Measurements from ENCODE around the gene CCR6. TPM values are rescaled to one million over a fixed set of nuclear protein-coding genes. Genes with fewer than 3 reads are reported as not detected.

CCR6 gene
- total RNA-seq, 4 donors from 2014 or later = not detected

GRCh38 chr6:167142433-167142761 is 19.5 kb downstream of the CCR6 start:
- peaks cover 22% of the 10 kb centered on the region for H3K27me3 ChIP-seq
- no peak for ATAC-seq
- H3K4me3 ChIP-seq = no peak overlapping the region
- H3K9me3 ChIP-seq = no peaks in the 10 kb centered on the region
- H3K27ac ChIP-seq = no peak overlapping the region
- 29 to 32% methylated on average over 4 of the region's 4 CpGs for WGBS, 2 donors (ENCODE audit: low coverage in 1 of 2)
- TF ChIP-seq EP300 (IDR thresholded peaks at IDR 0.05) (no peak), POLR2A (IDR thresholded peaks at IDR 0.05) (no peak), POLR2AphosphoS5 (IDR thresholded peaks at IDR 0.05) (no peak), CTCF (IDR thresholded peaks at IDR 0.05) (no peak)
- no peaks in the 10 kb centered on the region for H3K36me3 ChIP-seq
- no peaks in the 10 kb centered on the region for H3K4me1 ChIP-seq

- no peaks in the 10 kb centered on the region for H3K4me1 ChIP-seq
- WGBS, 2 donors (ENCODE audit: low coverage in 1 of 2) = 80% methylated on average over 1 of the region's 9 CpGs; no CpG with 5 or more reads in 1 of the 2 donors
- no peak for ATAC-seq
- TF ChIP-seq CTCF (IDR thresholded peaks at IDR 0.05) = no peak
- TF ChIP-seq POLR2AphosphoS5 (IDR thresholded peaks at IDR 0.05) = no peak
- no peak for TF ChIP-seq POLR2A (IDR thresholded peaks at IDR 0.05)
- TF ChIP-seq EP300 (IDR thresholded peaks at IDR 0.05) = no peak
- H3K36me3 ChIP-seq = no peaks in the 10 kb centered on the region
- H3K27me3 ChIP-seq = peaks cover 22% of the 10 kb centered on the region
- no peak overlapping the region for H3K4me3 ChIP-seq
- H3K9me3 ChIP-seq = no peaks in the 10 kb centered on the region
- no peak overlapping the region for H3K27ac ChIP-seq
Observed at GRCh38 chr6:167143041-167143440, 20.1 kb downstream of the CCR6 start.

- Histone ChIP-seq H3K4me3 (no peak overlapping the region), H3K27me3 (peaks cover 22% of the 10 kb centered on the region), H3K27ac (no peak overlapping the region), H3K36me3 (no peaks in the 10 kb centered on the region), H3K9me3 (no peaks in the 10 kb centered on the region), H3K4me1 (no peaks in the 10 kb centered on the region)
- ATAC-seq = no peak
- 77% methylated on average over 4 of the region's 12 CpGs; no CpG with 5 or more reads in 1 of the 2 donors for WGBS, 2 donors (ENCODE audit: low coverage in 1 of 2)
- no peak for TF ChIP-seq POLR2AphosphoS5 (IDR thresholded peaks at IDR 0.05)
- no peak for TF ChIP-seq CTCF (IDR thresholded peaks at IDR 0.05)
- no peak for TF ChIP-seq EP300 (IDR thresholded peaks at IDR 0.05)
- TF ChIP-seq POLR2A (IDR thresholded peaks at IDR 0.05) = no peak
Observed at GRCh38 chr6:167145461-167145860, 22.6 kb downstream of the CCR6 start.

- H3K36me3 ChIP-seq = no peaks in the 10 kb centered on the region
- WGBS, 2 donors (ENCODE audit: low coverage in 1 of 2) = 70 to 79% methylated on average over 15 of the region's 15 CpGs
Observed at GRCh38 chr6:167146135-167146534, 23.2 kb downstream of the CCR6 start.

More at GRCh38 chr6:167146135-167146534, 23.2 kb downstream of the CCR6 start:
- Histone ChIP-seq H3K4me1 (no peaks in the 10 kb centered on the region), H3K27me3 (peaks cover 22% of the 10 kb centered on the region), H3K4me3 (no peak overlapping the region), H3K9me3 (no peaks in the 10 kb centered on the region), H3K27ac (no peak overlapping the region)
- TF ChIP-seq POLR2A (IDR thresholded peaks at IDR 0.05) (no peak), CTCF (IDR thresholded peaks at IDR 0.05) (no peak), POLR2AphosphoS5 (IDR thresholded peaks at IDR 0.05) (no peak), EP300 (IDR thresholded peaks at IDR 0.05) (no peak)
- ATAC-seq = no peak
